ENCODE results near the gene OR1J2. TPM values are rescaled to one million over a fixed set of nuclear protein-coding genes. Genes with fewer than 3 reads are reported as not detected.

Gene OR1J2
- total and polyA plus RNA-seq, 9 of the 15 experiments (the other 6 are each of a cell fraction or from before 2014, with no cell fraction given), result not detected

- no peak for FAIRE-seq
- TF ChIP-seq ZNF561 (CRISPR knock-in tag; conservative IDR thresholded peaks at IDR 0.05), result no peak
- no peak for TF ChIP-seq CEBPG (CRISPR knock-in tag; IDR thresholded peaks at IDR 0.05)
- peak in 1 of 2 experiments; percentile 46; a peak in 2 of 4 replicates for TF ChIP-seq CEBPG (tag; conservative IDR thresholded peaks at IDR 0.05 in 1 of 2, IDR thresholded peaks at IDR 0.05 in 1 of 2)
- 0 out of 2 replicates have a peak, but pooled peaks have one; percentile 12 for TF ChIP-seq CEBPB (tag; IDR thresholded peaks at IDR 0.05)
- no peak for TF ChIP-seq BRCA1 (IDR thresholded peaks at IDR 0.05)
- TF ChIP-seq BRCA1 (CRISPR knock-in tag; IDR thresholded peaks at IDR 0.05), result no peak
- no peak for TF ChIP-seq ZNF655 (CRISPR knock-in tag; IDR thresholded peaks at IDR 0.05)
- no peak for TF ChIP-seq KLF1 (tag; IDR thresholded peaks at IDR 0.05)
- TF ChIP-seq, protein P1, sequence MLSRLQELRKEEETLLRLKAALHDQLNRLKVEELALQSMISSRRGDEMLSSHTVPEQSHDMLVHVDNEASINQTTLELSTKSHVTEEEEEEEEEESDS (CRISPR knock-in tag; IDR thresholded peaks at IDR 0.05), result no peak
- Histone ChIP-seq H3K4me3 (no peak overlapping the region), H2AFZ (ENCODE audit: low read depth, low read length) (no peak overlapping the region), H3K27ac (ENCODE audit: extremely low read depth, low read depth, low read length) (no peak overlapping the region), H3K9me3 (replicated peaks; ENCODE audit: control insufficient read depth, insufficient read depth, low read depth, low read length) (no peaks in the 10 kb centered on the region), H3K27me3 (ENCODE audit: control insufficient read depth in 2 of 2, insufficient read depth in 2 of 2, low read length in 2 of 2) (no peaks in the 10 kb centered on the region), H4K20me1 (replicated peaks; ENCODE audit: control insufficient read depth, insufficient read depth, low read length) (no peaks in the 10 kb centered on the region), H3K4me2 (ENCODE audit: insufficient read depth, low read length) (no peak overlapping the region), H3K4me1 (replicated peaks in 1 of 2; ENCODE audit: control insufficient read depth in 2 of 2, insufficient read depth in 2 of 2, low read length in 2 of 2) (no peaks in the 10 kb centered on the region; a peak in 1 of 5 replicates), H3K9me1 (ENCODE audit: control insufficient read depth, insufficient read depth, low read length) (no peaks in the 10 kb centered on the region), H3K79me2 (ENCODE audit: control insufficient read depth, insufficient read depth, low read length) (no peaks in the 10 kb centered on the region), H3K36me3 (ENCODE audit: control insufficient read depth, insufficient read depth, low read length) (no peaks in the 10 kb centered on the region), H3K9ac (ENCODE audit: insufficient read depth in 1 of 2, low read depth in 2 of 2, low read length in 2 of 2) (no peak overlapping the region)
- no TSS peak for BruUV-seq (replicated peaks)
- ChIA-PET CTCF (ENCODE audit: low intra/inter-chr PET ratio) (no interaction called here), POLR2A (no interaction called here)
- intact Hi-C loops (cut with micrococcal nuclease) (no loop called here), in situ Hi-C loops (cut with MboI) (no loop called here)
- DNase-seq (ENCODE audit: extremely low read depth in 1 of 4, low spot score in 3 of 4), result no peak
- ATAC-seq, result no peak
- 5% methylated on average over 2 of the region's 2 CpGs for WGBS (ENCODE audit: insufficient coverage, low coverage, missing lambda C conversion rate)
Observed at GRCh38 chr9:122538757-122539156, 28.2 kb downstream of the OR1J2 start.

All from K562 (cell line).